ENCODE data around the gene EFHB.
A peak's percentile ranks its signal among the peaks of the same experiment; 100 is the strongest.
"Not testable (repeated sequence)": the region's sequence is repeated elsewhere in the genome, so short reads cannot be mapped to it uniquely, and the experiment has no call there.

EFHB gene

DNA sequence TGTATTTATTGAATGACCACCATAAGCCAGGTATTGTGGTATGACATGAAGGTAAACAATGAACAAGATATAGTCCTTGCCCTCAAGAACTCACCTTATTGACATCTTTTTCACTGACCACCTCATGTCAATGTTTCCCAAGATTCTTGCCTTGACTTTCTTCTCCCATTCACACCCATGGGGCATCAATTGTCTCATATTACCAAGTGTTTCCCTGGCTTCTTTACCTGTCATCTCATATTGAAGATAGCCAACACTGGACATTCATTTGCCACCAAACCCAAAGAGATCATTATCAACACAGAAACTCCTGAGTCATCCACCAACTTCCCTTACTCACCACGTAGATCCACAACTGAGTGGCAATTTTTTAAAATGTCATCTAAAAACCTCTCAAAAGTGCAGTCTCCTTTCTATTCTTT is 2.2 kb downstream of the EFHB start:
- DNase-seq (ENCODE audit: low spot score): peak; percentile 66

DNA sequence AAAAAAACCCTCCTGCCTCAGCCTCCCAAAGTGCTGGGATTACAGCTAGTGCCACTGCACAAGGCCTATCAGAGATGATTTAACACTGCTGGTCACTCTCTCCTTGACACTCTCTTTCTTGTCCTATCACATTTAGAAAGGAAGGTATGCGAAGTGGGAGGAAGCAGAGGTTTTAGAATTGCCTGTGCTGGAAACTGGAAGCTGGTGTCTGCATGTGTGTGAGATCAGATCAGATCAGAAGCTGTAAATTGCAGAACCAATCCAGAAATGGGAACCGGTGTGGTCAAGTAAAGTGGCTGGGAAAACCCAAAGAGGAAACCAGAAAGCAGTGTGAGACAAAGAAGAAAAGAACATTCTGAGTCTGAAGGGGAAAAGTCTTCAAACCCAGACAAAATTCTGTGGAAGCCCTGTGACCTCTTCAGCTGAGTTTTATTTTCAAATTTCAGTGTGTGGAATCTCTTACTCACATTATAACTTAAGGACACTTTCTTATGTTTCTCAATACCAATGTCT is 2.8 kb downstream of the EFHB start:
- no peak for DNase-seq (ENCODE audit: low spot score)

DNA sequence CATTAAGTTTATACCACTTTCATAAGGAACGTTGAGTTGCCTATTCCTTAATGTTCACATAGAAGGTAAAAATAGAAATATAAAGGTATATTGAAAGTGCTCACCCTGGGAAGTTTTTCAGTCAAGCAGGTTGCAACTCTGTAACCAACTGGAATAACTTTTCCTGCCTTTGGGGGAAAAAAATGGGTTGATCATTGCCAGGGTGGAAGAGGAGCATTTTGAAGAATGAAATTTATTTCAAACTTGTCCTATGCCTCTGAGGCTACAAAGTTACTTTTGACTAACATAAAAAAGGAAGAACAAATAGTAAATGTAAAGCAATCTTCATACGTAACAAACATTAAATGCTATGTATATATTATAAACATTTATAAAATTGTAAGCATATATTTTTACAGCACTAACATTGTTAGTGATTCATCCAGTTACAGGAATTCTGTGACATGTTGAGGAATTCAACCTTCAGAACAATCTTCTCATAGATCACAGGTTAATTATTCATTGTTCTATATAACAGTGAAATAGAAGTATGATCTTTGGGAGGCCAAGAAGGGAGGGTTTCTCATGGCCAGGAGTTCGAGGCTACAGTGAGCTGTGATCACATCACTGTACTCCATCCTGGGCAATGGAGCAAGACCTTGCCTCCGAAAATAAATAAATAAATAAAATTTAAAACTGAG is 13.5 kb downstream of the EFHB start:
- DNase-seq (ENCODE audit: low spot score): peak; percentile 84

DNA sequence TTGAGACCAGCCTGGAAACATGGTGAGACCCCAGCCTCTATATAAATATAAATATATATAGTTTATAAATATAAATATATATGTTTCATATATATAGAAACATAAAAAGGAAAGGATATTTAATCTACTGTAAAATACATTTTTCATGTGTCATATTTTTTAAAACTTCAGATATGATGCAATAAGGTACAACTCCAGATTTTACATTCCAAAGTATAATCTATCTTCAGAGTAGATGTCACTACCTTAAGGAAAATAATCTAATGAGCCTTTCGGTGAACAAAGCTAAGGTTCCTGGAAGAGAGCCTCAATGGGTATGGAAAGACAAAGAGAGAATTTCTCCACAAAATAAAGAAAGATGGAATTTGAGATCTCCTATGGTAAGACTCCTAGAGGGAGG is 16.9 kb downstream of the EFHB start:
- no peak for DNase-seq (ENCODE audit: low spot score)

DNA sequence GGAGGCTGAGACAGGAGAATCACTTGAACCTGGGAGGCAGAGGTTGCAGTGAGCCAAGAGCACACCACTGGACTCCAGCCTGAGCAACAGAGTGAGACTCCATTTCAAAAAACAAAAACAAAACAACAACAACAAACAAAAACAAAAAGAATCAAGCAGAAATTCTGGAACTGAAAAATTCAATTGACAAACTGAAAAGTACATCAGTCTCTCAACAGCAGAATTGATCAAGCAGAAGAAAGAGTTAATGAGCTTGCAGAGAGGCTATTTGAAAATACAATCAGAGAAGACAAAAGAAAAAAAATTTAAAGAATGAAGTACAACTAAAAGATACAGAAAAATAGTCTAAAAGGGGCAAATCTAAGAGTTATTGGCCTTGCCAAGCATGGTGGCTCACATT is 22.6 kb downstream of the EFHB start:
- DNase-seq (ENCODE audit: low spot score): no peak

DNA sequence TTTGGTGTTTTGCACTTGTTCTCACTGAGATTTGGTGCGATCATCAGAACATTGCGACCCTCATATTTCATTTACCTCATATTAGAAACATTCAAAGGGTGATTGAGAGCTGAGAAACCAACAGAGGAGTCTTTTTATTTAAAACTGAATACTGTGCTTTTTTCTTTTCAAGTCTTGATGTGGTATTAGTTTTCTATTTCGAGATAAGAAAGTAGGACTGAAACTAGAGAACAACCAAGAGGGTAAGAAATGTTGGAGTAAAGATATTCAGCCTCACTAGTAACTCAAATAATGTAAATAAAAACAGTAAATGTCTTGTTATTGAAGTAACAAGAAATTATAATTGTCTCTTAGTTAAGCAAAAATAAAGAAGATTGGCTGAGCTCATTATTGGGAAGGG is 26.5 kb downstream of the EFHB start:
- no peak for DNase-seq (ENCODE audit: low spot score)

DNA sequence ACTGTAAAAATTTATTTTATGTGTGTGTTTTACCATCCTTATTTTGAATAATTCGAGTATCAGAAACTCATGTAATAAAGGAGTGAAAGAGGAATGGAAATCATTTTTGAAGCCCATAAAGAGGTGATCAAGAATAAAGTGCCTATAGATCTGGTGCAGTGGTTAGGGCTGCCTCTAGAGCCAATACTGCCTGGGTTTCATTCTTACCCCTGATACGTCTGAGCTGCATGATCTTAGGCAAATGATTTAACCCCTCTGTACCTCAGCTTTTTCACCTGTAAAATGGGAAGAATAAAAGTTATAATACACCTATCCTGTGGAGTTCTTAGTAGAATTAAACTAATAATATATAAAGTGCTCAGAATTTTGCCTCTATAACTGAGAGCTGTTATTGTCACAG is 30.4 kb downstream of the EFHB start:
- DNase-seq (ENCODE audit: low spot score): no peak

DNA sequence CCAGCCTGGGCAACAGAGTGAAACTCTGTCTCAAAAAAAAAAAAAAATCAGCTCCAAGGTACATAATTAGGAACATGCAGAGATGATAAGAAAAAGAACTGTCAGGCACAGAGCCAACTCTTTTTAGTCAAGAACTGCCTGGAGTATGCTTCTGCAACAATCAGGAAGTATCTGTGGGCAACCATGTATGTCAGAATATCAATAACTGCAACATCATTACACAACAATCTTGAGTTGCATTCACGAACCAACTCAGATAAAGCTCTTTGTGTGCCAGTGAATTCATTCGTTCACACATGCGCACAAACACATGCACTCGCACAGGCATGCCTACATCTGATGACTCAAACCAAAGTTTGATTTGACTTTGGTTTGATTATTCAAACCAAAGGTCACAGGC is 32.1 kb downstream of the EFHB start:
- peak; percentile 17 for DNase-seq (ENCODE audit: low spot score)

DNA sequence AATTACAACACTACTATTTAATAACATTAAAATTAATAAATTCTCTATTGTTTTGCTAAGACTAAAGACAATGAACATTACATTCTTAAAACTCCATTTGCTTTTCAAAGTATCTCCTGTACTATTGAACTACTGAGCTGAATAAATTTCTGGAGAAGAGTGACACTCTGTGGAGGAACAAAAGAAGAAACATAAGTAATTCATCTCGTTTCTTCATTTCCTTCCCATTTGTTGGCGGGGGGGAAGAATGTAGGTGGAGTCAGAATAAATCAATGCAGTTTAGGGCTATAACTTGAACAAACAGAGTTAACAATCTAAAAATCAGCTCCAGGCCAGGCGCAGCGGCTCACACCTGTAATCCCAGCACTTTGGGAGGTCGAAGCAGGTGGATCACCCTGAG is 32.7 kb downstream of the EFHB start:
- DNase-seq (ENCODE audit: low spot score): no peak

DNA sequence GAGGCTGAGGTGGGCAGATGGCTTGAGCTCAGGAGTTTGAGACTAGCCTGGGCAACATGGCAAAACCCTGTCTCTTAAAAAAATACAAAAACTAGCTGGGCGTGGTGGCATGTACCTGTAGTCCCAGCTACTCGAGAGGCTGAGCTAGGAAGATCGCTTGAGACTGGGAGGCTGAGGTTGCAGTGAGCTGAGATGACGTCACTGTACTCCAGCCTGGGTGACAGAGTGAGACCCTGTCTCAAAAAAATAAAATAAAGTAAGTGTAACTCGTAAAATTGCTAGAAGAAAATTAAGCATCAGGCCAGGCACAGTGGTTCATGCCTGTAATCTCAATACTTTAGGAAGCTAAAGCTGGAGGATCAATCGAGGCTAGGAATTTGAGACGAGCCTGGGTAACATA is 34.2 kb downstream of the EFHB start:
- DNase-seq (ENCODE audit: low spot score): not testable (repeated sequence)

DNA sequence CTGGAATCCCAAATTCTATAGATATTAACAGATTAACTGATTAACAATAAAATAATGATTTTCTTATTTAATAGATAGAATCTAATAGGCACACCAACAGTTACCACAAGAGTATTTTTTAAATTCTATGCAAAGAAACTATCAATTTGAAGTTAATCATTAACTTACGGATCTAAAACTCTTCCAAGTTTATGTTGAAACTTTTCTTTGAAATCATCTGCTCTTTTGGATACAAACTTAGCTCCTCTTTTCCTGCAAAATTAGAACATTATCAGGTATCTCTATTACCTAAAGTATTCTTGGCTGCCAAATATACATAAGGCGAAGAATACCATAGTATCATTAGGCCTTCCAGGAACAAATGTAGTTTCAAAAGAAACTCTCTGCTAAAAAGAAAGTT is 34.8 kb downstream of the EFHB start:
- DNase-seq (ENCODE audit: low spot score): no peak

DNA sequence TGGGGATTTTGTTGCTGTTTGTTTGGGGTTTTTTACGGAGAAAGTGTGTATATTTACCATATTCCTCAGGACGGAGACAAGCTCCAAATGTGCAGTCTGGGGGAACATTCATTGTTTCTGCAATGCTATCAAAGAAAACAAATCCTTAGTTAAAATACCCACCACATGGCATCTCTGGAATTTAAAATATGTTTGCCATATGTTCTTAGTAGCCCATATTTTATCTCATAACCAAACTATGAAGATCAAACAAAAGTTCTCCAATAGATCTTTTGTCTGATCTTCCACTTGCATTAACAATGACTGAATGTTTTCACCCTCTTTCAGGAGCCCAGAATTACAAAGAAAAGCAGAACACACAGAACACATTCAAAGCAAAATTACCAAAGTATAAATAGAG is 35.3 kb downstream of the EFHB start:
- DNase-seq (ENCODE audit: low spot score): no peak

DNA sequence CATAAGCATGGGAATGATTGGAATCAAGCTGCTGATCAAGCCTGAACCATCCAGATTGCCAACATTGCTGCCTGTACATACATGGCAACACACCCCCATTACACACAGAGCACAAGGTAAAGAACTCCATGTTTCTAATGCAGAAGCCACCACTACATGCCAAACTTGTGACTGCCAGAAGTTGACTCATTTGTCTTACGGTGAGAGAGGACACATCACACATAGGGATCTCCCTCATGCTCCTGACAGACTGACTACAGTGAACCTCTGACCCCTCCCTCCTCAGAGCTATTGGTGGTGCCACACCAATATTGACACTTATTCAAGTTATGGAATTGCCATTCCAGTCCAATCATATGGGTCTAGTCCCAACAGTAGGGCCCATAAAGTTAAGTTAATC is 42.3 kb downstream of the EFHB start:
- peak; percentile 78 for DNase-seq (ENCODE audit: low spot score)

DNA sequence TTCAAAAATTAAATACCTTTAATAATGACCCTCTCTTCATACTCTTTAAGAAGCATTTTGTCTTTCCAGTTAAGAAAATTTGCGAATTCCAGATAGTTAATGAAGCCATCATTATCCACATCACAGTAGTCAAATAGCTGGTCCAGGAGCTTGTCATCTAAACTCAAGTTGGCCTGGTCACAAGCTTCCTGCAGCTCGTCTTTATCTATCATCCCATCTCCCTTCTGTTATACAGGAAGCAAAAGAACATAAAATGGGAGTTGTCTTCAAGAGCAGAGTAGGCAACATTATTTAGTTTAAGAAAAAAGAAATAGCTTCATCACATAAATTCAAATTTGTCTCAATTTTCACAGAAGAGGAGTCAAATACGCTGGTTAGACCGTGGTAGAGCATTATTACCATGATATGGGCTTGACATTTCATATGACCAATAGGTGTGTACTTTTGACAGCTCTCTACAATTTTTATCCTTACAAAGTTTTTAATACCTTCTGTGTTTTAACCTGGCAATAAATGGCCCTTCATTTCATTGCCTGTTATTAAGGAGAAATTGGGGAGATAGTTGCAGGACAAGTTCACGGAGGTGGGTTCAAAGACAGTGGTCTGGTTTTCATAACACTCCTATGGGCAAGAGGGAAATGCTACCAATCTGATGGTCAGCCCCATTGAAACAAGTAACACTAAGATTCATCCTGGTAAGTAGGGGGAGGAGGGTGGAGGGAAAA is 45.4 kb downstream of the EFHB start:
- peak; percentile 19 for DNase-seq (ENCODE audit: low spot score)

DNA sequence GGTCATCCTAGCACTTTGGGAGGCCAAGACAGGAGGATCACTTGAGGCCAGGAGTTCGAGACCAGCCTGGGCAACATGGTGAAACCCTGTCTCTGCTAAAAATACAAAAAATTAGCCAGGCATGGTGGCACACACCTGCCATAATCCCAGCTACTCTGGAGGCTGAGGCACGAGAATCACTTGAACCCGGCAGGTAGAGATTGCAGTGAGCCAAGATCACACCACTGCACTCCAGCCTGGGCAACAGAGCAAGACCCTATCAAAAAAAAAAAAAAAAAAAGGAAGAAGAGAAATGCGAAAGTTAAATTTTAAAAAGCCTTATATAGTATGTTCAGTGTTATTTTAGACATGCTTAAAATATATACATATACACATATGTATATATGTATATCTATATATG is 46.9 kb downstream of the EFHB start:
- not testable (repeated sequence) for DNase-seq (ENCODE audit: low spot score)

DNA sequence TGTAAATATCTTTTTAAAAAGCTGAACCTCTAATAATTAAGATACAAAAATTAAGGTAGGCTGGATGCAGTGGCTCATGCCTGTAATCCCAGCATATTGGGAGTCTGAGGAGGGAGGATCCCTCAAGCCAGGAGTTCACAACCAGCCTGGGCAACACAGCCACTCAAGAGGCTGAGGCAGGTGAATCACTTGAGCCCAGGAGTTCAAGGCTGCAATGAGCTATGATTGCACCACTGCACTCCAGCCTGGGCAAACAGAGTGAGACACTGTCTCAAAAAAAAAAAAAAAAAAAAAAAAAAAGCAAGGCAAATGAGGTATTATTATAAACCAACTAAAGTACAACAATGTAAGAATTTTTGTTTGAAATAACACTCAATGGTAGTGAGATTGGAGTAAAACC is 47.6 kb downstream of the EFHB start:
- DNase-seq (ENCODE audit: low spot score): peak; percentile 58

DNA sequence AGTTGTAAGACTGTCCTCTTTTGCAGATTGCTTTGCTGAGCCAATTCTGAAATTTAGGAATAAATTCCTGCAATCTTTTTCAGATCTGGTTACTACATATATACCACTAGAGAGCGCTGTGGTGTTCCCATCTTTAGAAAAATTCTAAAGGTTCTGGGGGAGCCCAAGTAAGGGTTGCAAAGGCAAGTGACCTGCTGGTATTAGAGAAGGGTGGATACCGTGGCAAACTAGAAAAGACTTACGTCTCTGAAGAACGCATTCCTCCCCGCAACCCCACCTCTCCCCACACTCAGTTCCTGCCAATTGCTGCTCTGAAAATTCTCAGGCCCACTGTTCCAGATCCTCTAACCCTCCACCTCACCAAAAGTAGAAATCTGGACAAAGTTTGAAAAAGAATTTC is 48.5 kb downstream of the EFHB start:
- peak; percentile 65 for DNase-seq (ENCODE audit: low spot score)

DNA sequence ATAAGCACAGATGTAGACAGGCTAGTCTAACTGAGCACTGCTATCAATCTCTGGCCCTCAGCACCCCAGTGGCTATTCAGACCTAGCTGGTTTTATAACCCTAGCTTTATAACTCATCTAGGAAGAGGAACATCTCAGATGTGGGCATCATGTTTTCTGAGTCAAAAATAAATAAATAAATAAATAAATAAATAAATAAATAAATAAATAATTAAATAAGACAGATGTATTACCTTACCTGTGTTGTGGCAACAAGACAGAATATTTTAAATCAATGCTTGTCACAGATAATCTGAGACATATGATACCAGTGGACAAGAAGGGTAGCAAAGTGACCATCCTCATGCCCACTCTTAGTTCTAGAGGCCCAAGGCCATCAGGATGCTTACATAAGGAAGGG is 52.2 kb downstream of the EFHB start:
- DNase-seq (ENCODE audit: low spot score): no peak

DNA sequence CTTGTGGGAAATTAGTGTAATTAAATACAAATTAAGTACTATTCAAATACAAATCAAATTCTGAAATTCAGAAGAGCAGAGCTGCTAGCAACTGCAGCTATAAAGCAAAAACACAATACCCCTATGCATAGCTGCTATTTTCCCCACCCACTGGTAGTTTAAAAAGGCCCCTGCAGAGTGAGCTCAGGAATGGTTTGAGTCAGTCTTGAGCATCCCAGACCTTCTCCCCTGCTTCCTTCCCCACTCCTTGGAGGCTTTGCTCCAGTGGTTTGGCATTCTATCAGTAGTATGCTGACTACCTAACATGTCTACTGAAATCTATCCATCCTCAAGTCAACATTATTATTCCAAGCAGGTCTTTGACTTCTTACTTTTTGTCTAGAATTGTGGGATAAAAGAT is 53.0 kb downstream of the EFHB start:
- peak; percentile 50 for DNase-seq (ENCODE audit: low spot score)

DNA sequence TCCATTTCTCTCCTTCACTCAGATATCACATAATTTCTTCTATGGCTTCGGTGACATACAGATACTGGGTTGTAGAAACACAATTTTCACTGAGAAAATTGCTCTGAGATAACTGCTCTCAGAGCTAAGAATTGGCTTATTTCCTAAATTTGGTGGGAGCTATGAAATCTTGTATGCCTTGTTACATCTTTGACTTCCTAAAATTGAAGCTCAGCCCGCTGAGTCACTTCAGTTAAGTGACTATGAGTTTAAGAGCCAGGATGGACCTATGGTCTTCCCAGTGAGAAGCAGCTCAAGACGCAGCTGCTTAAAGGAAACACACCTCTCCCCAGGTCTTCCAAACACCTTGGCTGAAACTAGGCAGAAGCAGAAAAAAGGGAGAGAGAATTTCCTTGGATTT is 56.4 kb downstream of the EFHB start:
- DNase-seq (ENCODE audit: low spot score): no peak

DNA sequence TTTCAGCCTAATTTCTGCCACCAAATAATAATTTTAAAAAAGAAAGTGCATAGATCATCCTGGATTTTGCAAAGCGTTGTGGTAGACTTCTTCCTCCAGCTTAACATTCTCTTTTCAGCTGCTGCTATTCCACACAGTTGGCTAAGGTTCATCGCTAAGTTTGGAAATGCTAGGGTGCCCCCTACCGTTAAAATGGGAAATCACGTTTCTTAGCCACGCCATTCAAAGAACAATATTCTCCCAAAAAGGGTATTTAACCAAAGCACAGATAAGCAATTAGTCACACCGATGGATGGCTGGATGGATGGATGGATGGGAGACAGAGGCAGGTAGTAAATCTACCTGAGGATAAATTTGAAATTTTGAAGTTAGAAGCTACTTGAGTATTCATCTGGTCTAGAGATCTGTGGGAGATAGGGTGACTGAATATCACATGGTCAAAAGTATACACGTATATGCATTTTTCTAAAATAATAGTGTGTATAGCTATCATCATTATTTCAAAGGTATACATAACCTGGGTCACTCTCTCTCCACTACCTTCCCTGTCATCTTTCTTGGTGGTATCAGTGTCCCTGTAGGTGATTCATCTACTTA is 67.2 kb downstream of the EFHB start:
- DNase-seq (ENCODE audit: low spot score): peak; percentile 64

DNA sequence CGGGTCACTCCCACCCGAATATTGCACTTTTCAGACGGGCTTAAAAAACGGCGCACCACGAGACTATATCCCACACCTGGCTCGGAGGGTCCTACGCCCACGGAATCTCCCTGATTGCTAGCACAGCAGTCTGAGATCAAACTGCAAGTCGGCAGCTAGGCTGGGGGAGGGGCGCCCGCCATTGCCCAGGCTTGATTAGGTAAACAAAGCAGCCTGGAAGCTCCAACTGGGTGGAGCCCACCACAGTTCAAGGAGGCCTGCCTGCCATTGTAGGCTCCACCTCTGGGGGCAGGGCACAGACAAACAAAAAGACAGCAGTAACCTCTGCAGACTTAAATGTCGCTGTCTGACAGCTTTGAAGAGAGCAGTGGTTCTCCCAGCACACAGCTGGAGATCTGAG is 78.7 kb downstream of the EFHB start:
- not testable (repeated sequence) for DNase-seq (ENCODE audit: low spot score)

DNA sequence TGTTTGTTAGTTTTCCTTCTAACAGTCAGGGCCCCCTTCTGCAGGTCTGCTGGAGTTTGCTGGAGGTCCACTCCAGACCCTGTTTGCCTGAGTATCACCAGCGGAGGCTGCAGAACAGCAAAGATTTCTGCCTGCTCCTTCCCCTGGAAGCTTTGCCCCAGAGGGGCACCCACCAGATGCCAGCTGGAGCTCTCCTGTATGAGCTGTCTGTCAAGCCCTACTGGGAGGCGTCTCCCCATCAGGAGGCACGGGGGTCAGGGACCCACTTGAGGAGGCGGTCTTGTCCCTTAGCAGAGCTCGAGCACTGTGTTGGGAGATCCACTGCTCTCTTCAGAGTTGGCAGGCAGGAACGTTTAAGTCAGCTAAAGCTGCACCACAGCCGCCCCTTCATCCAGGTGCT is 87.4 kb downstream of the EFHB start:
- DNase-seq (ENCODE audit: low spot score): not testable (repeated sequence)

All from kidney tubule cell (primary cell).